Lower leg skin (tissue), 3 donors: ENCODE data around the gene FAM169A.

Source experiments
- CTCF ChIP-seq, 3 donors: fragments of 450-650 bp; IDR thresholded peaks; one replicate each; pipeline ENCODE4 v1.5.1; 2016; ENCODE audit warnings: antibody characterized with exemption in 3 of 3, mild to moderate bottlenecking in 3 of 3, moderate library complexity in 2 of 3
- POLR2A ChIP-seq, 2 donors: fragments of 450-650 bp; IDR thresholded peaks; one replicate each; pipeline ENCODE4 v1.6.1; 2016 to 2017; ENCODE audit warnings: antibody characterized with exemption in 2 of 2, mild to moderate bottlenecking in 1 of 2, moderate library complexity in 1 of 2

GRCh38 chr5:74853256-74853655, 12.9 kb downstream of the FAM169A start:
- TF ChIP-seq POLR2A (IDR thresholded peaks at IDR 0.05) (no peak), CTCF (IDR thresholded peaks at IDR 0.05) (no peak)
